ENCODE data around the gene TBC1D3I.
"Not testable (repeated sequence)": the region's sequence is repeated elsewhere in the genome, so short reads cannot be mapped to it uniquely, and the experiment has no call there.

Gene TBC1D3I

DNA sequence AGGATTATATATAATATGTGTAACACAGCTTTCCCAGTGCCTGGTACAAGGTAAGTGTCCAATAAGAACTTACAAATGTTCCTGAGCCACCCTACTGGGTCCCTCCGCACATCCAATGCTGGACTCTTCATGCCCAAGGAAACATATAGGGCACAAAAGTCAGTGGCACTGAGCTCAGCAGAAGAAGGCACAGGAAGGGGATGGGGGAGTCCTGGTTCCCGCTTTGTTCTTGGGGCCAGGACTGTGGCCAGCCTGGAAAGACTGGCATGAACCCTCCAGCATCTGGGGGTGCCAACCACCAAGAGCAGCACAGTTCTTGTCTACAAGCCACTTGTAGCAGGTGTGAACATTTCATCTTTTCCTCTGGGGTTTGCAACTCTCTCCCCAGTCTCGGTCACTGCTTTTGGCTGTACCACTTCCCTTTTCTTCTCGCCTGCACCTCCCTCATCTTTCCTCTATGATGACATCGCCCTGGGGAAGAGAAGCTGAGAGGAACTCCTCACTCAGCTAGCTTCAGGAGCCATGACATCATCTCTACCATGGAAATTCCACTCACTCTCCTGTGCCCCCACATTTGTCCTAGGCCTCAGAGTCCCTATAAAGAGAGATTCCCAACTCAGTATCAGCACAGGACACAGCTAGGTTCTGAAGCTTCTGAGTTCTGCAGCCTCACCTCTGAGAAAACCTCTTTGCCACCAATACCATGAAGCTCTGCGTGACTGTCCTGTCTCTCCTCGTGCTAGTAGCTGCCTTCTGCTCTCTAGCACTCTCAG, 53.7 kb downstream of the TBC1D3I start, which contains the start of gene CCL4L2:
Gene CCL4L2 (plus strand): TSS at position 625 of the 773 bp plus-strand sequence.
- DNase-seq; in situ Hi-C loops (cut with HindIII; ENCODE audit: low pct_ligation_motif_present, low pct_unique_long_range_greater_than_20kb, low sequenced_read_pairs): not testable (repeated sequence)

DNA sequence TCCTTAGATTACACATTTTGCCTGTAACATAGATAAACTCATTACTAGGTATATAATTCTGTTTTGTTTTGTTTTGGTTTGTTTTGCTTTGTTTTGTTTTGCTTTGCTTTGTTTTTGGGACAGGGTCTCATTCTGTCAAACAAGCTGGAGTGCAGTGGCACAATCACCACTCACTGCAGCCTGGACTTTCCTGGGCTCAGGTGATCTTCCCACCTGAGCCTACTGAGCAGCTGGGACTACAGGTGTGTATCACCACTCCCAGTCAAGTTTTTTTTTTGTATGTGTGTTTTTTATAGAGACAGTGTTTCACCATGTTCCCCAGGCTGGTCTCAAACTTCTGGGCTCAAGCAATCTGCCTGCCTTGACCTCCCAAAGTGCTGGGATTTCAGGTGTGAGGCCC, 54.8 kb downstream of the TBC1D3I start:
- in situ Hi-C loops (cut with HindIII; ENCODE audit: low pct_ligation_motif_present, low pct_unique_long_range_greater_than_20kb, low sequenced_read_pairs) = no loop called here
- DNase-seq = no peak

DNA sequence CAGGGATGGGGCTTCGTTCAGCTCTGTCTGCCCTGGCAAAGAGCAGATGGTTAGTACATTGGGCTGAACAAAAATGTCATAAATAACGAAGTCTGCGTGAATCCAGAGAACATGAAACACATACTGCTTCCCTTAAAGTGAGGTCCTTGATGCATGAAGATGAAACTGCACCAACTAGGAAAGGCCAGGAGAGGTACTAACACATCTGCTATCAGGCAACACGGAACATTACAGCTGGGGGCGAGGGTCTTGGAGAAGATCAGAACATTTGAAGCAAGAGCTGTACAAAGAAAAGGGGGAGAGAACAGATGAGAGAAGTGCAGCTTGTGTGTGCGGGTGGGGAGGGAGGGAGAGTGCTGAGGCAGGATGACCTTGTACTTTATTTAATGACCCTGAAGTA, 57.0 kb downstream of the TBC1D3I start:
- in situ Hi-C loops (cut with HindIII; ENCODE audit: low pct_ligation_motif_present, low pct_unique_long_range_greater_than_20kb, low sequenced_read_pairs); DNase-seq: not testable (repeated sequence)

DNA sequence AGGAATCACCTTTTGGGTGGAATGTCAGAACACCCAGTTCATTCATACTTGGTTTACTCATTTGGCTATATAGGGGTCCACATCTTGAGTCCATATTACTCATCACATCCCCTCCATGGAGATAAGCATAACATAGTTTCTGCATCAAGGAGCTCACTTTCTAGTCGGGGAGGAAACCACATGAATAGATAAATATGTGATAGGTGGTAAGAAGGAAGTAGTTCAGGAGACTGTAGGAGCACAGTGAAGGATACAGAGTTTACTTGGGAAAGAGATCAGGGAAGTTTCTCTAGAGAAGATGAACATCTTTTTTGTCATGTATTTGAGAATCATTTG, 57.9 kb downstream of the TBC1D3I start:
- in situ Hi-C loops (cut with HindIII; ENCODE audit: low pct_ligation_motif_present, low pct_unique_long_range_greater_than_20kb, low sequenced_read_pairs) = not testable (repeated sequence)

DNA sequence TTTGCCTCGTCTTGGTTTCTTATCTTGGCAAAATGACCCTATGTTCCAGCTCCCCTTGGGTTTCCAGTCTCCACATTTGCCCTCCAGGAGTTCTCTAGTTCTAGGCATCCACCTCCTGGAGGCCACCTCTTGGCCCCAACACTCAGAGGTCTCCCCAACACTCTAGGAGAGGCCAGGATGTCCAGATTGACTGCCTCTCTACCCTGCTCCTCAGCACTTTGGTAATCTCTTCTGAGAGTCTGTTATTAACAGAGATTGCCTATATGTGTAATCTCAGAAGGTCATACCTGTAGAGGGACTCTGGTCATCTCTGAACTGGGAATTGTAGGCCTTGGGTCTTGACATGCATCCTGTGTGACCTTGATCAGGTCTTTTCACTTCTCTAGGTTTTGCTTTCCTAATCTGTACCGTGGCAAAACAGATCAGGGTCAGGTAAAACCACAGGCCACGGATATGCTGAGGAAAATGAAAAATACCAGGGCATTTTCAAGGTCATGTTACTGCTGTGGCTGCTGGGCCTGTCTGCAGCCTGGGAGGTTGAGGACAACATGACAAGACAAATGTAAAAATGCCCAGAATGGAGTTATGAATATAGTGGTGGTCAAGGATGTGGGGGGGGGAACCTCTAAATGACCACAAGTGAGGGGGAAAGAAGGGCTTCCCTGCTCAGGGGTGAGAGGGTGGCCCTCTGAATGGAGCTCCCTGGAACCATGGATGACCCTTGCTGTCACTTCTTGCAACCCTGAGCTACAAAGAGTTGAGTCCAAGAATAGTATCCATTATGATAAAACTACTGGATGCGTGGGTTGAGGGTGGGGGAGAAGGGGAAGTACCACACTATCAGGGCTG, 58.5 kb downstream of the TBC1D3I start:
- DNase-seq = no peak
- in situ Hi-C loops (cut with HindIII; ENCODE audit: low pct_ligation_motif_present, low pct_unique_long_range_greater_than_20kb, low sequenced_read_pairs) = no loop called here

More for the DNA sequence above, 57.9 kb downstream of the TBC1D3I start:
- DNase-seq = not testable (repeated sequence)

DNA sequence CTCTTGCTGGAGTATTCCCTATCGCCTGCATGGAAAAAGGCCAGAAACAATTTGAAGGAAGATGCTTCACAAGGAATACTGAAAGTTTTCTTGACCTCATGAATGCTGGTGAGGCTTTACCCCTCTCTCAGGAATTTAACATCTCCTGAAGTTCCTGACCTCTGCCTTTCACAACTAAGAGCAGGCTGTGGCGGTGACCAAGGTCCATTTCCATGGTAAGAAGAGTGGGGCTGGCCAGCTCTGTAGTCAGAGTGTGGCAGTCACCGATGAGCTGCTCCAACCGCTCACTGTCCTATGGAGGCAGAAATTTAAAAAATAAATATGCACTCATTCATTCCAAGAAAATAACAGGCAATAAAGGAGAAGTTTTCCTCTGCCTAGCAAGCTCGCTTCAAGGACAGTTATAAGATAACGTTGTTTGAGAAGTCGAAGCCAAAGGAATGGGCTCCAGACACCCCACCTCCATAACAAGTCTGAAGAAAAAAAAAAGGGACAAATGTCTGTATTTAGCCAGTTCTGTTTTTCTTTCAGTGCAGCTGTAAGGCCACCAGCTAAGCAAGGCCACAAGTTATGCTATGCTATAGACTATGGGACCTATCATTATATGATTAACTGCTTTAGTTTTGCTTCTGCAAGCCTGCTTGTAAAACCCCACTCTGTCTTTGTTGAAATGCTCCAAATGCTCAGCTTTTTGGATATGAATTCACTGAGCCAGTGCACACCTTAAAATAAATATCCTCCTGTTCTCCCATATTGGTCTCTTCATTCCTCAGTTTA, 59.5 kb downstream of the TBC1D3I start:
- no peak for DNase-seq
- in situ Hi-C loops (cut with HindIII; ENCODE audit: low pct_ligation_motif_present, low pct_unique_long_range_greater_than_20kb, low sequenced_read_pairs) = no loop called here

Measured in ACHN (cell line).